Stimulated activated CD4-positive, alpha-beta T cell treated with anti-CD3 and anti-CD28 coated beads, TNF-alpha, amount 100 ng/mL, for 24 hours (primary cell): ENCODE data around the gene KDM3A.

ENCODE experiments used
- DNase-seq, 3 experiments: peaks; one replicate each; pipeline ENCODE4 v3.0.0-alpha.2; 2020; ENCODE audit warnings: low read depth in 3 of 3

Gene KDM3A

DNA sequence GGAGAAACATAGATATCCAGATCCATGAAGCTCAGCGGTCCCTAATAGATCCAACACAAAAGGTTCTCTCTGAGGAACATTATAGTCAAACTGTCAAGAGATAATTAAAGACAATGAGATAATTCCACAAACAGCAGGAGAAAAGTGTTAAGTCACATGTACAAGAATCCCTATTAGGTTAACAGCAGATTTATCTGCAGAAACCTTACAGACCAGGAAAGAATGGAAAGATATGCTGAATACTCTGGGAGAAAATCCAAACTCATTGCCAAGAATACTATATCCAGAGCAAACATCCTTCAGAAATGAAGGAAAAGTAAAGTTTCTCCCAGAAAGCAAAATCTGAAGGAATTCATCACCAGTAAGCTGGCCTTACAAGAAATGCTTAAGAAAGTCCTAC is 10.8 kb upstream of the KDM3A start:
- DNase-seq: no peak

DNA sequence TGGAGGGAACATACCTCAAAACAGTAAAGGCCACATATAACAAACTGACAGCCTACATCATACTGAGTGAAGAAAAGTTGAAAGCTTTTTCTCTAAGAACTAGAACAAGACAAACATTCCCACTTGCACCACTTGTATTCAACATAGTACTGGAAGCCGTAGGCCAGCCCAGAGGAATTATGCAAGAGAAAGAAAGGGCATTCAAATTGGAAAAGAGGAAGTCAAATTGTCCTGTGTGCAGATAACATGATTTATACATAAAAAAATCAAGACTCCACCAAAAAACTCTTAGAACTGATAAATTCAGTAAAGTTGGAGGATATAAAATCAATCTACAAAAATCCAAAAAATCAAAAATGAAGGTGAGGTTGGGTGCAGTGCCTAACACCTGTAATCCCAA is 8.0 kb upstream of the KDM3A start:
- no peak for DNase-seq

DNA sequence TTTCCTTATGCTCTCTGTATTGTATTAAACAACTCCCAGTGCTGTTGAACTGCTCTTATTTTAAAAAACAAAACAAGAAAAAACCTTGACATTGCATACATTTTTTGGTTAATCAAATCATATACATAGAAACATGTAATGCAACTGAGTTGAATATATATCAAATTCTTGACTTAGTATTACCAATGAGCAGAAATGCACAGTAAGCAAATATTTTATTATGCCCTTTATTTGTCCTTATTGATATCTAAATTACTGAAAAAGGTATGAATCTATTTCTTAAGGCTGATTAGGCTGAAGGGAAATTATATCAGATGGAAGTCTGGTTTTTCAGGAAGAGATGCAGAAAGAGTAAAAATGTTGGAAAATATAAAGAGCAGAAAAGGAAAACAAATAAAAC is 6.9 kb upstream of the KDM3A start:
- no peak for DNase-seq

DNA sequence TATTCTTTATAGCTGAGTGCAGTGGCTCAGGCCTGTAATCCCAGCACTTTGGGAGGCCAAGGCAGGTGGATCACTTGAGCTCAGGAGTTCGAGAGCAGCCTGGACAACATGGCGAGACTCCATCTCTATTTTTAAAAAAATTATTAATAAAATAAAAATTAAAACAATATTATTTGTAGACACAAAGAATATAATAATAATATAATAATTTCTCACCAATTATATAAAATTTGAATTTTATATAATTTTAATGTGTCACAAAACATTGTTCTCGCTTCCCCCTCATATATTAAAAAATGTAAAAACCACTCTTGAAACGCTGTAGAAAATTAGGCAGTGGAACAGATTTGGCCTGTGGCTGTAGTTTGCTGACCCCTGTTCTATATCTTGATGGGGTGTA is 5.6 kb upstream of the KDM3A start:
- no peak for DNase-seq

DNA sequence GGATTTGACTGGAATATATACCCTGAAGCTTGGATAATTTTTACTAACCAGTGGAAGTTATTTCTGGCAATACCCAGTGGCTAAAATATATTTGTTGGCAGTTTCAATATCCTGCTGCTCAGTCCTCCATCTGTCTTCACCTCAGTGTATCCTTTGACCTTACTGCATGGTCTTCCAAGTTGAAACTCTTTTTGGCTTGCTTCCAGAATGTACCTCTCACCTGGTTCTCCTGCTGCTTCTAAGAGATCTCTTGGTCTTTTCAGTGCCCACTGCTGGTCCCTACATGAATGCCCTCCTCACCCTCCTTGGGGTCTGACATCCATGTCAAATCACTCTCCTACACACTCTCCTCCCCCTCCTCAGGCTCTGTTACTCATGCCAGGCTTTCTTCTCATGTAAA is 4.8 kb upstream of the KDM3A start:
- DNase-seq: no peak

DNA sequence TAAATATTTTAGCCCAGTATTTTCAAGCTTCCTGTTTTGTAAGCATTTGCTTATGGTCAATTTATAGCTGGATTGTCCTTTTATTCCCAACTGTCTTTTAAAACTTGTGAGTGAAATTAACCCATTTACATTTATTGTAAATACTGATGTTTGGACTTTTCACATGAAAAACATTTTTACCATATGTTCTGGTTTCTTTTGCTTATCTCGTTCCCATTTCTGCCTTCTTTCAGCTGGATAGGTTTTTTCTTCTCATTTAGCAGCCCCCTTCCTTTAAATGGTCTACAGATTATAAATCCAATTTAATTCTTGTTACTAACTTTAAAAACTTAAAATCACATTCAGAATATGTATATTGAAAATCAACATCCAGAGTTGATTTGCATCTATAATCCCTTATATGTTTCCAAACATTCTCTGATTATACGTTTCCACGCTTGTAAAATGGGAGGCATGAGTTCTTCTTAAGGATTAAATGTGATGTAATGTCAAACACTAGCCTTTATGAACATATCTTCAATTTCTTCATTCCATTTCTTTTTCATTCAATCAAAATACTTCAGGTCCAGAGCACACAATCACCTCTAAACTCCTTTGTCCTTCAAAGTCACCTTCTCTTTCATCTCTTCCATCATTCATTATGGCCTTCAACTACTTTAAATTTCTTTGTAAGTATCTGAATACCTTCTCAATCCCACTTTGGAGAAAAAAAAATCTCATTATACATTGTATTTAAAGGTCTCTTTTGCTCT is 1.1 kb upstream of the KDM3A start:
- DNase-seq: no peak

DNA sequence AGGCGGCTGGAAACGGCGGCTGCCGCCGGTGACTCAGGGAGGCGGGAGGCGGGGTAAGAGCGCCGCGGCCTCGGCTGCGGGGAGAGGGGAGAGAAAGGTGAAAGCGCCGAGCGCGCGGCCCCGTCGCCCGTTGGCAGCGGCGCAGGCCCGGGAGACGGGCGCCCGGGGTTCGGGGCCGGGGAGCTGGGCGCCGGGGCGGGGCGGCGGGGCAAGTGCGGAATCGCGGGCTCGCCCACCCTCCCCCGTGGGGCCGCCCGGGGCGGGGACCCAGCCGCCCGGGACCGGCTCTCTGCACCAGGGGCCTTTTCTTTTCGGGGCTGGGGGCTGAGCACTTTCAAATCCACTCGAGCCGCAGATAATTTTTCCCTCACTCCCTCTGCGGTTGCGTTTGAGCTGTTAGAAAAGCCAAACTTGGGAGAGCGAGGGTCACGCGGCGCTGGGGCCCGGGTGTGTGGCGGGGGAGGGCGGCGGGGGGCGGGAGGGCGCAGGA is 266 bp downstream of the KDM3A start:
- no peak for DNase-seq

DNA sequence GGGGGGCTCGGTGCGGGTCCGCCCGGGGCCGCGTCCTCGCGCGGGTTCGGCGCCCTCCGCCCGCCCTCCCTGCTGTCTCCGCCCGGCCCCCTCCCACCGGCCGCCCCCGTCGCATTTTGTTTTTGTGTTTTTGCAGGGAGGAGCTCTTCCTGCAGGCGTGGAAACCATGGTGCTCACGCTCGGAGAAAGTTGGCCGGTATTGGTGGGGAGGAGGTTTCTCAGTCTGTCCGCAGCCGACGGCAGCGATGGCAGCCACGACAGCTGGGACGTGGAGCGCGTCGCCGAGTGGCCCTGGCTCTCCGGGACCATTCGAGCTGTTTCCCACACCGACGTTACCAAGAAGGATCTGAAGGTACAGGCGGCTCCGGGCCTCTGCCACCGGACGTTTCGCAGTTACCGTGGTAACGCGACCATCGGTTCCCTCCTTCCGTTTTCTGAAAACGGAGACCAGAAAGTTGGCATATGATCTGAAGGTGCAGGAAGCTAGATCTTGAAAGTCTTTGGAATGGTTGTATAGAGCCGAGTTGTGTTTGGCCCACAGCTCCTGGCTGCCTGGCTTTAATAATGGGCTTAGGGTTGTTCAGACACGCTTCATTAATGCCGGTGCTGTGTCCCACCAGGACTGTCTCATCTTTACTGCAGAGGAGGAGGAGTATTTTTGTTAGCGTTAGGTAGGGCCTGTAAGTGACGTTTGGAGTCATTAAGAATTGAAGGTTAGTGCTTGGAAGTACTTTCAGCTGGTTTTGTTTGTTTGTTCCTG is 891 bp downstream of the KDM3A start:
- peak; percentile 31 to 64 (median 42) for DNase-seq

DNA sequence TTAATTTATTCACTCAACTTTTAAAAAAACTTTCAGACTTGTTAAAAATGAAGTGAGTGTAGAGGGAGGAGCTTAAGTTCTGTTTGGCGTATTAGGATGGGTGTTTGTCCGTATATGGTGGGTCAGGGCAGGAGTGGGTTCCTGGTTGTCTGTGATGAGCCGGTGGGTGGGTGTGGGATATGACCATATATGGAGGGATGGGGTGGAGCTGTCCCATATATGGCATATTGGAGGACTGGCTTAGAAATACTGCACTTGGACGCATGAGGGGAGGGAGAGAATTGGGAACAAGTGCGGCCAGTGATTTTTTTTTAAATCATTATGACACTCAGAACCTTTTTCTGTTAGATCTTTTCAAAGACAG is 1.5 kb downstream of the KDM3A start:
- peak; percentile 41 to 74 (median 69) for DNase-seq

DNA sequence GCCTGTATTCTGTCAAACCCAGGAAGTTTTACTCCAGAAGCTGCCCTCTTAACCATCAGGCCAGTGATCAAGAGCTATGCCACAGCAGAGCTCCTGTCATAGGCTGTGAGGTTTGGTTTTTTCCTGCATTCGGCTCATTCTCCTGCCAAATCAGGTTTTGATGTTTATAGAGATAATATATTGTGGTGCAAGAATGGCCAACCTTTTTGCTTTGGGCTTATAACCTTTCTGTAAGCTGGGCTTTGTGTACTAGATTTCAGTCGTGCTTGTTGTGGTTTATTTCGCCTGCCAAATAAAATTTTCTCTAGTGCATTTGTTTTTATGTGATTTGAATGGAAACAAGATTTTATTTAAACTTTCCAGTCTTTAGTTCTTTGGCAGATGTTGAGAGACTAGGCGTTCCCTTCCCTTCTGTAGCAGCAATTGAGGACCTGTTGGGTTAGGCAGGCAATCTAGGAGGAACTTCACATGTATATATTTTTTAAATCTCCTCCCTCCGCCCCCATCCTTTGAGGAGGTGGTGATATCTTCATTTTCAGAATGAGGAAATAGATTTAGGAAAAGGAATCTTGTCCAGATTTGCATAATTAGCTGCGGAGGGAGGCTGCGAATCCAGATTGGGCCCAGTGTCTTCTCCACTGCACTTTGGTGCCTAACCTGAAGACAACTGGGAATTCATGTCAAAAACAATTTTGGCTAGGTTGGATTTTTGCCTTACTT is 2.6 kb downstream of the KDM3A start:
- no peak for DNase-seq

DNA sequence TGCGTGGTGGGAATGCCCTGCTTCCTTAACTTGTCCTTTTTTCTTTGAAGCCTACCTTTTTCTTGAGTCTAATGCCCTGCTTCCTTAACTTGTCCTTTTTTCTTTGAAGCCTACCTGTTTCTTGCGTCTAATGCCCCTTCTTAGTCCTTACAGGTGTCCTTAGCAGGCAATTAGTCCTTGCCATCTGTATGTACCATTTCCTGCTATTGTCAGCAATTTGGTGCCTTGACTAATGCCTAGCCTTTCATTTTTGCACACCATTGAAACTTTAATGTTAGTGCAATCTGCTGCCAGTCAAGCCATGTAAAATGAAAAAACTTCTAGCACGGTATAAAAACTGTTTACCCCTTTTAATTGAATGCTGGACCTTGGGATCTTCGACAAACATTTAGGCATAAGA is 4.3 kb downstream of the KDM3A start:
- no peak for DNase-seq

DNA sequence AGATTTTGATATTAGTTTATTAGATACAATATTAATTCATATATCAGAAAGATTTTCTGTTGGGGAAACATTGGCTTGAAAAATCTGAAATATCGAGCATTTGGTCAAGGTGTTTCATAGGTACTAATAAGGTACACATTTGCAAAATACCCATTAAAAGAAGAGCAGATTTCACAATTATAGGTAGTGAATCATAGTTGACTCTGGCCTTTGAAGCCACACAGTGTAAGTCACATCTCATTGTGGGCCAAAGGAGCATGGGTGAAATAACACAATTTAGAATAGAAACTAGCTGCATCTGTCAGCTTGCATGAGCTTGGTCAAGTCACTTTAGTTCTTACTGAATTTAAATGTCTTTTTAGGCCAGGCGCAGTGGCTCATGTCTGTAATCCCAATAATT is 4.9 kb downstream of the KDM3A start:
- no peak for DNase-seq

DNA sequence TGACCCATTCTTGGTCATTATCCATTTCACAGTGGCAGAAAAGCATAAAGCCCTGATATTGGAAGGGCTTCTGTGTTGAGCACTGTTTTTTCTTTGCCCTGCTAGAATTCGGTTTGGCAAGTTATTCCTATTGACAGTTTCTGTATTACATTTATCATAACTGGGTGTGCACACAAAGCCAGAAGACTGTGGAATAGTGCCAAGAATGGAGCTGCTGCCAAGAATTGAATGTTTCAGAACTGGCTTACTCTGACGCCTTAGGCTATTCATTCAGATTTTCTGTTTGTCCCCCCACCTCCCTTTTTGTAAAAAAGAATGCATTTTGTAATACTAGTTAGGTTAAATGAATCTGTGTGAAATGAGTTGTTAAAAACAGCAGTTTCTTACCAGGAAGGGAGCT is 12.7 kb downstream of the KDM3A start:
- DNase-seq: no peak

DNA sequence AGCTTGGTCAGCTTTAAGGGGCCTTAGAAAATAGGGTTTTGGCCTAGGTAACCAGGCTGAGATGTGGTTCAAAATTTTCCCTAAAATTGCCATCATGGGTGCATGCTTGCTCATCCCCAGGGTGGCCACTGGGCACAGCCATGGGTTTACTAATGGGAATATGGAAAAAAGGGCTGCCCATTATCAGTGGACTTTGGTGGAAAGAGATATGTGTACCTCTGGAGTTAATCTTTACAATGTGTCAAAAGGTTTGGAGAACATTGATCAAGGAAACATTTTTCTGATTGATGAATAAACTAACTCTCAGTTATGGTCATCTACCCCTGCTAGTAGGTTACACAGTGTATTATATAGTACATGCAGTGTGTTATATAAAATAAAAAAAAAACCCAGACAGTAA is 13.1 kb downstream of the KDM3A start:
- no peak for DNase-seq

DNA sequence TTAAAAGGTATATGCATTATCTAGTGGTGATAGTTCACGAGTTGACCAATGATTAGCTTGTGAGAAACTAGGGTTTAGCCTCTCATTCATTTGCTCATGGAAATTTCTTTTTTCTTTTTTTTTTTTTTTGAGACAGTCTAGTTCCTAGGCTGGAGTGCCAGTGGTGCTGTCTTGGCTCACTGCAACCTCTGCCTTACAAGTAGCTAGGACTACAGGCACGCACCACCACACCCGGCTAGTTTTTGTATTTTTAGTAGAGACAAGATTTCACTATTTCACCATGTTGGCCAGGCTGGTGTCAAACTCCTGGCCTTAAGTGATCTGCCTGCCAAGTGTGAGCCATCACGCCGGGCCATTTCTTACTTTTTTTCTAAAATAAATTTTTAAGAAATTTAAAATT is 14.0 kb downstream of the KDM3A start:
- DNase-seq: no peak

DNA sequence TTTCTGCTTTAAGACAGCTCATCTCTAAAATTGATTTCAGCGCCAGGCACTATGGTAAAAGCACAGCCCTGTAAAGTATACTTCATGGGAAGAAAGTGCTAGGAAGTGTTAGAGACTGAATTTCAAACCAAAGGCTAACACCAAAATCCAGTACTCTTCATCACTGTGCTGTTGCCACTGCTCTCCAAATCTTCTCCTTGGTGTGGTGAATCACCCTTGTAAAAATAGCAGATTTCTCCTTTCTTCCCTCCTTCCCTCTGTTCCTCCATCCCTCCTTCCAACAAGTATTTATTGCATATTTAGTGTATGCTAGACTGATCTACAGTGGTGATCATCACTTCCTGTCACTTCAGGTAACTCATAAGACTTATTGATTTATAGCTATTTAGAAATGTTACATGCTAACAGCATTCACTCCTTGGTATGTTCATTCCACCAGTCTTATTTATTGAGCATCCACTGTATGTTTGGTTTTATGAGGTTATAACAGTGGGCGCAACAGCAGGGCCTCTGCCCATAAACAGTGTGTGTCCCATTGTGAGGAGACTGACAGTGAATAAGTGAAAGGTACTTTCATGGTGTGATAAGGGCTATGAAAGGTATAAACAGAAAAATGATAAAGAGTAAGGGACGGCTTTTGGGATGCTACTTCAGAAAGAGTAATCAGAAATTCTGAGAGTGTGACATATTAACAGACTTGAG is 20.0 kb downstream of the KDM3A start:
- DNase-seq: no peak

DNA sequence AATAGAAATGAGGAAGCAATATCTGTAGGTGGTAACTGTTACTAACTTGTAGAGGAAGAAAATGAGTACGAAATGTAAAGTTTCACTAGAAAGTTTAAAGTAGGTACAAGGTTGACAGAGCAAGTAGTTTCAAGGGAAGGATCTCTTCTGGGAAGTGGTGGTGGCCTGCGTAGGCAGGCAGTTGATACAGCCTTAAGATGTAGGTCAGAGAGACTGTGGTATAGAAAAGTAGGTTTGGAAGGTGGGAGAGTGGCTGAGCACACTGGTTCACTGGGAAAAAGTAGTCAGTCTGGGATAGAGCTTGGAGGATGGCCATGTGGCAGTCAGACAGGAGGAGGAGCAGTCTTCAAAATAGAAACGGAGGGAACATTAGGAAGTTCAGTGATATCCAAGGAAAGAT is 23.5 kb downstream of the KDM3A start:
- DNase-seq: no peak

DNA sequence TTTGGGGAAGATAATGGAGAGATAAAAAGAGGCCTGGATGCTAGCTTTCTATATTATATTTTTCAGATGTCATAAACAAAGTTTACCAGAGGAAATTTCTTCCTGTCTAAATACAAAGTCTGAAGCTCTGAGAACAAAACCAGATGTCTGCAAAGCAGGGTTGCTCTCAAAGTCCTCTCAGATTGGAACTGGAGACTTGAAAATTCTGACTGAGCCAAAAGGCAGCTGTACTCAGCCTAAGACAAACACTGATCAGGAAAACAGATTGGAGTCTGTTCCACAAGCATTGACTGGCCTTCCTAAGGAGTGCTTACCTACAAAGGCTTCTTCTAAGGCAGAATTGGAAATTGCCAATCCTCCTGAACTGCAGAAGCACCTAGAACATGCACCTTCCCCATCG is 25.1 kb downstream of the KDM3A start:
- no peak for DNase-seq

DNA sequence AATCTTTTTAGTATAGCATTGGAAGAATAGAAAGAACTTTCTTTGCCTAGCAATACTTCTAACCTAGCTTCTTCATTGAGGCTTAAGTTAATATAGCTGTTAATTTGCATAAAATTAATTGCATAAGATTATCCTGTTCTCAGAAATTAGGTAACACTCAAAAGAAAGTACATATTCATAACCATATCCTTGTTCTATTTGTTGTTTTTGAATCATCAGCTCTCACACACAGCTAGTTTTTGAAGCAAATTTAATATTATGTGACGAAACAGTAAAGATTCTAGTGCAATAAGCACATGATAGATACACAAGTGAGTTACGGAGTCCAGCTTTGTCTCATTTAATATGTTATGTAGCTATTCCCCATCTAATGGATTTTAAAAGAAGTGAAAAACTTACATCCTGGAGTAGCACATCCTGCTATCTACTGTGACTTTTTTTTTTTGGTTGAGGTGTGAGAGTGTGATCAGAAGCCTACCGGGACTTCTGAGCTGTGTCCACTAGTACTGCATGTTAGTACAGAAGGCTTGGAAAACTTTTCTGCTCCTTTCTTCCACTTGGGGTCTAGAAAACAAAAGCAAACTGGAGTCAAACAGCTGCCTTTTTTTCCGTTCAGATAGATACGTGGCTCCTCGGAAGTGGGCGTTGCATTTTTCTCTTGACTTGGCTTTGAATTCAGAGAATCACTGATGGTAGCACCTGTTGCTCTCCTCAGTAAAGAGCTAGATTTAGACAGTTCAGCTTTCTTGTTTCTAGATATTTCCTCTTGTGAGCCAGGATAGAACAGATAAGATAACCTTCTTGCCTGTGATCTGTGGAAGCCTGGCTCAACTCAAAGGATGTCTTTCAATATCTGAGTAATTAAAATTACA is 27.2 kb downstream of the KDM3A start:
- DNase-seq: peak in 1 of 3 experiments; percentile 5

DNA sequence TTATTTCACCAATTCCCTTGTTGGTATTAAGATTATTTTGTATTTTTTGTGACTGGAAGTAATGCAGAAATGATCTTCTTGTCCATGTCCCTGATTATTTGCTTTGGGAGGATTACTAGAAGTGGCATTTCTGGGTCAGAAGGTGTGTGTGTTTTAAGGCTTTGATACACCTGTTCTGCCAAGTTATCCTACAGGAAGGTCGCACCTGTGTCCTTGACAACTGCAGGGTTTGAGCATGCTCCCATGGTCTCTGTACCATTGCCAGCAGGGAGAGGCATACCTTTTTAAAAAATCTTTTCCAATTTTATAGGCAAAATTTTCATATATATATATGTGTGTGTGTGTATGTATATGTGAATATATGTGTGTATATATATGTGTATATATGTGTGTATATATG is 29.7 kb downstream of the KDM3A start:
- DNase-seq: no peak

DNA sequence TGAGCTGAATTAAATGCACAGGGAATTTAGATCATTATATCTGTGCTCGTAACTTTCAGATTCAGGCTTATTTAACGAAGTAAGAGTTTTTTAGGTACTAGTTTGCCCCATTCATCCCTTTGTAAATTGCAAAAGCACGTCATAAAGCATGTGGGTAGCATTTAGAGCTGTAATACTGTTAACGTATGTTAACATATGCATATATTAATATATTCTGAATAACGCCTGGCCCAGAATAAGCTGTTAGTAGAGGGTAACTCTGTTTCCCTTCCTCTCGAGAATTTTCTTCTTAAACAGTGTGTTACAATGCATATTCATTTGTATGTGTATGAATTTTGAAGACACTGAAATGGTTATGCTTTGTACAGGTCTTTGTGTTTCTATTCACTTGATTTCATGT is 30.5 kb downstream of the KDM3A start:
- DNase-seq: no peak
